Stomach (tissue), 9 donors: ENCODE results near the gene GPR143. TPM values are rescaled to one million over a fixed set of nuclear protein-coding genes. Genes with fewer than 3 reads are reported as not detected.
A peak's percentile ranks its signal among the peaks of the same experiment; 100 is the strongest.

Experiments
- DNase-seq, 2 donors: peaks; one replicate each; pipeline versions ENCODE4 v3.0.0 to v3.0.0-alpha.2; 2013 to 2019
- H3K27ac ChIP-seq, 5 donors: fragments of 200-600 bp in 4 of 5; sonication (generic) in 4 of 5; one replicate each; pipeline ENCODE4 v1.5.1; 2013 to 2019; ENCODE audit warnings: mild to moderate bottlenecking in 1 of 5, moderate library complexity in 1 of 5
- H3K27me3 ChIP-seq, 3 donors: fragments of 200-600 bp; sonication (generic); one replicate each; pipeline ENCODE4 v1.5.1; 2017 to 2019; ENCODE audit warnings: mixed run types in 1 of 3
- H3K36me3 ChIP-seq, 4 donors: fragments of 200-600 bp; sonication (generic); 1 replicate in 3 of 4; 2 replicates in 1 of 4; pipeline ENCODE4 v1.5.1; 2016 to 2019
- H3K4me1 ChIP-seq, 4 donors: fragments of 200-600 bp; sonication (generic); one replicate each; pipeline ENCODE4 v1.5.1; 2016 to 2019
- H3K4me3 ChIP-seq, 4 donors: fragments of 200-600 bp; sonication (generic) in 3 of 4; one replicate each; pipeline ENCODE4 v1.5.1; 2016 to 2019; ENCODE audit warnings: mild to moderate bottlenecking in 1 of 4
- H3K9me3 ChIP-seq, 4 donors: fragments of 200-600 bp; sonication (generic); one replicate each; pipeline ENCODE4 v1.5.1; 2016 to 2019
- EP300 ChIP-seq: sonication (generic); formaldehyde crosslinking; IDR thresholded peaks from one replicate; pipeline ENCODE4 v1.6.1; 2017; ENCODE audit warnings: antibody characterized with exemption
- POLR2A ChIP-seq, 4 donors: fragments of 450-650 bp; IDR thresholded peaks; one replicate each; pipeline ENCODE4 v1.6.1; 2016; ENCODE audit warnings: antibody characterized with exemption in 4 of 4, control low read depth in 2 of 4, mild to moderate bottlenecking in 1 of 4, moderate library complexity in 1 of 4
- POLR2AphosphoS5 ChIP-seq, 3 donors: sonication (generic); formaldehyde crosslinking; IDR thresholded peaks; one replicate each; pipeline ENCODE4 v1.6.1; 2016; ENCODE audit warnings: antibody characterized with exemption in 3 of 3
- WGBS, 5 donors: extraction: QIAGEN DNeasy Blood & Tissue Kit in 3 of 5; methylation state at CpG; one replicate each; pipeline versions ENCODE4 v1.1.5 to v1.1.7; 2013 to 2018; 5-methylcytosine and 5-hydroxymethylcytosine counted together
- intact Hi-C: fragments of 100-400 bp; cut with DNase I; formaldehyde crosslinking; loops from one replicate; pipeline ENCODE4 v1.15.1; 2023; ENCODE audit warnings: low total_unique reads
- polyA plus RNA-seq, 3 donors: library from polyadenylated mRNA; stranded (reverse); fragments of 200-250 nt; gene quantifications; one replicate each; pipeline ENCODE4 v1.2.3, GENCODE V29; 2013
- total RNA-seq, 5 donors: library from RNA; depleted of rRNA; stranded (reverse); fragments of >200 nt; gene quantifications; one replicate each; pipeline versions ENCODE4 v1.1.0 to v1.2.3, GENCODE V29; 2014 to 2016
- TF ChIP-seq, protein P1 (sequence below), 7 experiments: fragments of 450-650 bp in 4 of 7; fragments of 200-600 bp in 3 of 7; sonication (generic) in 3 of 7; IDR thresholded peaks; one replicate each; pipeline ENCODE4 v1.5.1; 2016 to 2019; ENCODE audit warnings: antibody characterized with exemption in 7 of 7, control low read depth in 2 of 7, mild to moderate bottlenecking in 1 of 7
- donor health status: healthy with polysubstance abuse.
- donor health status: Bipolar disorder and iron deficiency.
- donor health status: healthy.

The GPR143 gene
- total and polyA plus RNA-seq, 8 donors: 0.46 to 2.3 (median 1.2) TPM; not detected in 4

DNA sequence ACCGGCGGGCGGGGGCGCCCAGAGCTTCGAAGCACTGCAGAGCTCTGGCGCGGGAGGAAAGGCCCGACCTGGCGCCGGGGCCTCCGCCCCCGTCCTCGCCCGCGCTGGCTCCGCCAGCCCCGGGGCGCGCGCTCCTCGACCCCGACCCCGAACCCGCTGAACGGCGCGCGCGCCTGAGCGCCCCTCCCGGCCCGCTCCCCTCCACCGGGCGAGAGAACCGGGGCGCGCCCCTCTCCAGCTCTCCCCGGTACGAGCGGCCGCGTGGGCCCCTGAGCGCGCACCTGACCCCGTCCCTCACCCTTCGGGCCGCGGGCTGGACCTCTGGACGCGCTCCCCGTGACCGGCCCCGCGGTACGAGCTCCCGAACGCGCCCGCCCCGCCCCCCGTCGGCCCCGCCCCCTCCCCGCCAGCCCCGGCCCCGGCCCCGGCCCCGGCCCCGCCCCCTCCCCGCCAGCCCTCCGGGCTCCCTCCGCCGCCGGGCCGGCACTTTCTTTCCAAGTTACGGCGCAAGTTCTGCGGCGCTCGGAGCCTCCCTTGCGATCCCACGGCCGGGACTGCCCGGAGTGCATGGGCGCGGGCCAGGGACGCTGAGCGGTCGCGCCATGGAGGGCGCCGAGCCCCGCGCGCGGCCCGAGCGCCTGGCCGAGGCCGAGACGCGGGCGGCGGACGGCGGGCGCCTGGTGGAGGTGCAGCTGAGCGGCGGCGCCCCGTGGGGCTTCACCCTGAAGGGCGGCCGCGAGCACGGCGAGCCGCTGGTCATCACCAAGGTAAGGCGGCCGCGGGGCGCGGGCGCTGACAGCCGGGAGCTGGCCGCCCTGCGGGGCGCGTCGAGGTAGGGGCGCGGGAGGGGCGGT is 20.5 kb upstream of the GPR143 start, which contains the start of gene SHROOM2:
TSS of gene SHROOM2 (plus strand) at position 486 of the 854 bp plus-strand sequence. CDS start at position 603, 117 bp downstream.
- H3K27me3 ChIP-seq: peaks cover 8 to 33% (median 21%) of the 10 kb centered on the region in 3 donors
- WGBS, 5 donors: 0 to 34% (median 8%) methylated on average over 6 to 114 of the region's 132 CpGs; no CpG with 5 or more reads in 1 of the 5 donors

DNA sequence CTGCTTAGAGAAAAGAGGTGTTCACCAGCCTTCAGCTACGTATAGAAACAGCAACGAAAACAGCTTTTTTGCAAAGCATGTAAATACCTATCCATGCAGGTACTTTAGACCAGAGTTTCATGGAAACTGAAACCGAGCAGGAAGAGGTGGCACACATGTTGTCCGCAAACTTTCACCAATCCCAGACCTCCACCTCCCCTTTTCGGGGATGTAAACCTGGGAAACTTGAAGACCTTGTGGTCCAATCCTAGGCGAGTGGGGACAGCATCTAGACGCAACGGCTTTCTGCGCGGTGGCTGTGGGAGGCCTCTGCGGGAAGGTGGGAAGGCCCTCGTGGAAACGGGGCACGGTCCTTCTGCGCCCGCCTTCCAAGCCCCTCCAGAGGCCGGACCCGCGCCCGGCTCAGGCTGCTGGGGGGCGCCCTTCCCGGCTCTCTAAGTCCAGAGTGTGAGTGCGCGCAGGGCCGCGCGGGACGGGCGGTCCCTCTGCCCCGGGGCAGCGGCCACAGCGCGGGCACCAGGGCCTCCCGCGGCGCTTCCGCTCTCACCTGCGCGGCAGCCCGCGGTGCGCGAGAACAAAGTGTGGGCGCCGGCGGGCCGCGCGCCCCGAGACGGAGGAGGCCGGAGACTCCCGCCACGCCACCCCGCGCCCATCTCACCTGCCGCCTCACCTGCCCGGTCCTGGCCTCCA is 19.8 kb upstream of the GPR143 start:
- Histone ChIP-seq H3K9me3 (peaks cover 0 to 3% (median 0%) of the 10 kb centered on the region in 4 donors), H3K27ac (peak overlapping the region in 2 of 5 donors; percentile 74 to 80), H3K36me3 (no peaks in the 10 kb centered on the region), H3K4me3 (peak overlapping the region; percentile 47 to 60 (median 52)), H3K27me3 (peaks cover 8 to 33% (median 21%) of the 10 kb centered on the region in 3 donors), H3K4me1 (peaks cover 0 to 25% (median 10%) of the 10 kb centered on the region in 4 donors)
- intact Hi-C loops: no loop called here
- whole genome bisulfite sequencing, 5 donors: 5 to 42% (median 25%) methylated on average over 8 to 51 of the region's 58 CpGs
- TF ChIP-seq, protein P1, sequence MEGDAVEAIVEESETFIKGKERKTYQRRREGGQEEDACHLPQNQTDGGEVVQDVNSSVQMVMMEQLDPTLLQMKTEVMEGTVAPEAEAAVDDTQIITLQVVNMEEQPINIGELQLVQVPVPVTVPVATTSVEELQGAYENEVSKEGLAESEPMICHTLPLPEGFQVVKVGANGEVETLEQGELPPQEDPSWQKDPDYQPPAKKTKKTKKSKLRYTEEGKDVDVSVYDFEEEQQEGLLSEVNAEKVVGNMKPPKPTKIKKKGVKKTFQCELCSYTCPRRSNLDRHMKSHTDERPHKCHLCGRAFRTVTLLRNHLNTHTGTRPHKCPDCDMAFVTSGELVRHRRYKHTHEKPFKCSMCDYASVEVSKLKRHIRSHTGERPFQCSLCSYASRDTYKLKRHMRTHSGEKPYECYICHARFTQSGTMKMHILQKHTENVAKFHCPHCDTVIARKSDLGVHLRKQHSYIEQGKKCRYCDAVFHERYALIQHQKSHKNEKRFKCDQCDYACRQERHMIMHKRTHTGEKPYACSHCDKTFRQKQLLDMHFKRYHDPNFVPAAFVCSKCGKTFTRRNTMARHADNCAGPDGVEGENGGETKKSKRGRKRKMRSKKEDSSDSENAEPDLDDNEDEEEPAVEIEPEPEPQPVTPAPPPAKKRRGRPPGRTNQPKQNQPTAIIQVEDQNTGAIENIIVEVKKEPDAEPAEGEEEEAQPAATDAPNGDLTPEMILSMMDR (IDR thresholded peaks at IDR 0.05): no peak
- TF ChIP-seq EP300: no peak
- no peak for TF ChIP-seq POLR2AphosphoS5 (IDR thresholded peaks at IDR 0.05)
- no peak for TF ChIP-seq POLR2A (IDR thresholded peaks at IDR 0.05)
- peak in 1 of 2 donors; percentile 40 for DNase-seq

More for the DNA sequence above, 20.5 kb upstream of the GPR143 start, which contains the start of gene SHROOM2:
- TF ChIP-seq EP300 (no peak), POLR2AphosphoS5 (IDR thresholded peaks at IDR 0.05) (no peak)
- TF ChIP-seq, protein P1 (IDR thresholded peaks at IDR 0.05): no peak
- Histone ChIP-seq H3K9me3 (peaks cover 0 to 3% (median 0%) of the 10 kb centered on the region in 4 donors), H3K4me1 (peaks cover 0 to 25% (median 10%) of the 10 kb centered on the region in 4 donors), H3K27ac (peak within 1 kb of the TSS; percentile 55 to 80 (median 68)), H3K36me3 (no peaks in the 10 kb centered on the region), H3K4me3 (peak within 1 kb of the TSS; percentile 47 to 60 (median 52))
- DNase-seq: peak; percentile 39 to 61
- intact Hi-C loops: no loop called here

DNA sequence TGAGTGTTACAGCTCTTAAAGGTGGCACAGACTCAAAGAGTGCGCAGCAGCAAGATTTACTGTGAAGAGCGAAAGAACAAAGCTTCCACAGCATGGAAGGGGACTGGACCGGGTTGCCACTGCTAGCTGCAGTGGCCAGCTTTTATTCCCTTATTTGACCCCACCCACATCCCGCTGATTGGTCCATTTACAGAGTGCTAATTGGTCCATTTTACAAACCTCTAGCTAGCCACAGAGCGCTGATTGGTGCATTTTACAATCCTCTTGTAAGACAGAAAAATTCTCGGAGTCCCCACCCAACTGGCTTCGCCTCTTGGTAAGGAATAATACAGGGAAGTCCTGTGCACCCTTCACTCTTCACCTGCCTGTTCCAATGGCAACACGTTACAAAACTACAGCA is 18.7 kb upstream of the GPR143 start:
- intact Hi-C loops: no loop called here
- Histone ChIP-seq H3K27ac (no peak overlapping the region), H3K27me3 (peaks cover 8 to 33% (median 21%) of the 10 kb centered on the region in 3 donors), H3K9me3 (peaks cover 0 to 3% (median 0%) of the 10 kb centered on the region in 4 donors), H3K4me1 (peaks cover 0 to 21% (median 10%) of the 10 kb centered on the region in 4 donors), H3K36me3 (no peaks in the 10 kb centered on the region), H3K4me3 (no peak overlapping the region)
- TF ChIP-seq, protein P1 (IDR thresholded peaks at IDR 0.05): no peak
- TF ChIP-seq POLR2A (IDR thresholded peaks at IDR 0.05): no peak
- no peak for TF ChIP-seq EP300
- no peak for TF ChIP-seq POLR2AphosphoS5 (IDR thresholded peaks at IDR 0.05)
- 87 to 100% (median 94%) methylated on average over 7 to 8 of the region's 8 CpGs for WGBS, 5 donors
- DNase-seq: no peak

DNA sequence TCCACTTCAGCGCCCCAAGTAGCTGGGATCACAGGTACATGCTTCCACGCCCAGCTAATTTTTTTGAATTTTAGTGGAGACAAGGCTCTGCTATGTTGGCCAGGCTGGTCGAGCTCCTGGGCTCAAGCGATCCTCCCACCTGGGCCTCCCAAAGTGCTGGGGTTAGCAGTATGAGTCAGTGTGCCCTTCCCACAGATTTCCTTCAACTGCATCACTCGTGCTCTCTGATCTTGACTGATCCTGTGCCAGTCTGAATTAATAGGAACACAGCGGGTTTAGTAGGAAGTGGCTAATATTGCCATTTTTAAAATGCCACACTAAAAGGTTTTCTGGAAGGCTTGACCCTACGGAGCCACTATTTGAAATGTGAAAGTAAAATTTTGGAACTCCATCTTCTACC is 16.3 kb upstream of the GPR143 start:
- WGBS, 5 donors: 73 to 89% (median 82%) methylated on average over 7 of the region's 7 CpGs
- H3K9me3 ChIP-seq: peaks cover 0 to 3% (median 0%) of the 10 kb centered on the region in 4 donors
- H3K27ac ChIP-seq: no peak overlapping the region
- H3K4me3 ChIP-seq: no peak overlapping the region
- intact Hi-C loops: no loop called here
- no peaks in the 10 kb centered on the region for H3K36me3 ChIP-seq
- H3K4me1 ChIP-seq: peaks cover 0 to 9% (median 2%) of the 10 kb centered on the region in 4 donors
- no peak for DNase-seq
- TF ChIP-seq, protein P1 (IDR thresholded peaks at IDR 0.05): no peak
- TF ChIP-seq POLR2AphosphoS5 (IDR thresholded peaks at IDR 0.05): no peak
- TF ChIP-seq EP300: no peak
- TF ChIP-seq POLR2A (IDR thresholded peaks at IDR 0.05): no peak
- H3K27me3 ChIP-seq: peaks cover 8 to 22% (median 18%) of the 10 kb centered on the region in 3 donors
